K562 (cell line): Measurements from ENCODE around the gene ATP6V1G2. TPM values are rescaled to one million over a fixed set of nuclear protein-coding genes. Genes with fewer than 3 reads are reported as not detected.

Experiments
- SMC3 ChIP-seq: conservative IDR thresholded peaks from 2 replicates; pipeline ENCODE4 v1.6.1; 2011; ENCODE audit warnings: low read depth, low read length, improper control_type of control experiment; ENCODE audit not compliant: insufficient read depth
- ZNF184 ChIP-seq: sonication (generic); formaldehyde crosslinking; IDR thresholded peaks from 2 replicates; pipeline ENCODE4 v1.5.0; 2020; ENCODE audit warnings: missing genetic modification reagents
- polyA plus RNA-seq, 8 experiments: library from polyadenylated mRNA; depleted of rRNA in 4 of 8; stranded (reverse) in 5 of 8; unstranded in 3 of 8; fragments of >200 nt; fragmentation: Nextera tagmentation in 2 of 8; fragmentation: Illumina TruSeq in 1 of 8; extraction: Ambion mirVana in 2 of 8; extraction: Trizol in 1 of 8; gene quantifications; 2 replicates each; pipeline versions ENCODE4 v1.2.1 to v1.2.3, GENCODE V29; 2011 to 2014; ENCODE audit warnings: inconsistent platforms in 1 of 8, missing spikeins in 1 of 8
- total RNA-seq, 7 experiments: library from RNA; depleted of rRNA in 6 of 7; stranded (reverse); fragments of >200 nt in 6 of 7; fragmentation: Illumina TruSeq in 2 of 7; extraction: Trizol in 2 of 7; gene quantifications; 2 replicates each; pipeline versions ENCODE4 v1.2.1 to v1.2.3, GENCODE V29; 2011 to 2021; ENCODE audit warnings: low replicate concordance in 1 of 7
- TF ChIP-seq, protein P1 (sequence below), 3 experiments: IDR thresholded peaks in 2 of 3; conservative IDR thresholded peaks in 1 of 3; 2 replicates each; pipeline ENCODE4 v1.5.1; 2011 to 2012; ENCODE audit warnings: low read length in 3 of 3, mild to moderate bottlenecking in 3 of 3, control low read depth in 2 of 3, improper control_type of control experiment in 1 of 3, inconsistent platforms in 1 of 3, low read depth in 1 of 3, mixed read lengths in 1 of 3, moderate library complexity in 1 of 3; ENCODE audit not compliant: insufficient read depth in 2 of 3
- TF ChIP-seq, protein P2 (sequence below), 2 experiments: fragments of 150-350 bp in 1 of 2; IDR thresholded peaks; 2 replicates each; pipeline ENCODE4 v1.6.1; 2012 to 2016; ENCODE audit warnings: low read depth in 2 of 2, low read length in 2 of 2, mild to moderate bottlenecking in 1 of 2, moderate library complexity in 1 of 2

Gene ATP6V1G2
- total and polyA plus RNA-seq, 9 of the 15 experiments (the other 6 are each of a cell fraction or from before 2014, with no cell fraction given): 0.14 to 1.5 (median 0.33) TPM

DNA sequence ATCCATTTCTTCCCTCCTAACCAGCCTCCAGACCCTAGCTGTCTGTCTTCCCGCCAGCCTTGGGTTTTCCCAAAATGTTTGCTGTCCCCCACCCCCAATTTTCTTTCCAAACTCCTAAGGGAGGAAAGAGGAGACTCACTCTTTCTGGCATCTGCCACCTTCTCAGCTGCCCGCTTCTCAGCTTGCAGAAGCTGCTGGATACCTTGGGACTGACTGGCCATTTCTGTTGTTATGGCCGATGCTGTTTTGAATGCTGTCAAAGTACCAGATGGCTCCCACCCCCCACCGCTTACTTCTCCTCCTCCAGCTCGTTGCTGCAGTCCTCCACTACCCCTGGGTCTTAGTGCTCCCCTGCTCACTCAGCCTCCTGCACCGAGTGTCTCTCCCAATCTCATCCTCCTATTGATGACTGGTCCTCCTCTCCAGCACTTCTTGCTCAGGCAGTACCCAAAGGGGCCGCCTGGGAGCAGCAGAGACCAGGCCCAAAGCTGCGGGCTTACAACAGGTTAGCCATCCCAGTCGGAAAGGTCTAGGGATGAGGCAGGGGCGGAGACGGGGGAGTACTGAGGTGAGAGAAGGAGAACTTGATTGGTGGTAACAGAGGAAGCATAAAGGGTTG, at the start of gene ATP6V1G2 (continued):
- TF ChIP-seq, protein P1, sequence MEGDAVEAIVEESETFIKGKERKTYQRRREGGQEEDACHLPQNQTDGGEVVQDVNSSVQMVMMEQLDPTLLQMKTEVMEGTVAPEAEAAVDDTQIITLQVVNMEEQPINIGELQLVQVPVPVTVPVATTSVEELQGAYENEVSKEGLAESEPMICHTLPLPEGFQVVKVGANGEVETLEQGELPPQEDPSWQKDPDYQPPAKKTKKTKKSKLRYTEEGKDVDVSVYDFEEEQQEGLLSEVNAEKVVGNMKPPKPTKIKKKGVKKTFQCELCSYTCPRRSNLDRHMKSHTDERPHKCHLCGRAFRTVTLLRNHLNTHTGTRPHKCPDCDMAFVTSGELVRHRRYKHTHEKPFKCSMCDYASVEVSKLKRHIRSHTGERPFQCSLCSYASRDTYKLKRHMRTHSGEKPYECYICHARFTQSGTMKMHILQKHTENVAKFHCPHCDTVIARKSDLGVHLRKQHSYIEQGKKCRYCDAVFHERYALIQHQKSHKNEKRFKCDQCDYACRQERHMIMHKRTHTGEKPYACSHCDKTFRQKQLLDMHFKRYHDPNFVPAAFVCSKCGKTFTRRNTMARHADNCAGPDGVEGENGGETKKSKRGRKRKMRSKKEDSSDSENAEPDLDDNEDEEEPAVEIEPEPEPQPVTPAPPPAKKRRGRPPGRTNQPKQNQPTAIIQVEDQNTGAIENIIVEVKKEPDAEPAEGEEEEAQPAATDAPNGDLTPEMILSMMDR (IDR thresholded peaks at IDR 0.05 in 2 of 3, conservative IDR thresholded peaks at IDR 0.05 in 1 of 3; ENCODE audit: insufficient read depth in 2 of 3, low read depth in 1 of 3, low read length in 3 of 3): peak; percentile 97 to 100 (median 99)
- TF ChIP-seq SMC3: peak; percentile 97
- TF ChIP-seq ZNF184 (CRISPR knock-in tag): no peak
- TF ChIP-seq, protein P2, sequence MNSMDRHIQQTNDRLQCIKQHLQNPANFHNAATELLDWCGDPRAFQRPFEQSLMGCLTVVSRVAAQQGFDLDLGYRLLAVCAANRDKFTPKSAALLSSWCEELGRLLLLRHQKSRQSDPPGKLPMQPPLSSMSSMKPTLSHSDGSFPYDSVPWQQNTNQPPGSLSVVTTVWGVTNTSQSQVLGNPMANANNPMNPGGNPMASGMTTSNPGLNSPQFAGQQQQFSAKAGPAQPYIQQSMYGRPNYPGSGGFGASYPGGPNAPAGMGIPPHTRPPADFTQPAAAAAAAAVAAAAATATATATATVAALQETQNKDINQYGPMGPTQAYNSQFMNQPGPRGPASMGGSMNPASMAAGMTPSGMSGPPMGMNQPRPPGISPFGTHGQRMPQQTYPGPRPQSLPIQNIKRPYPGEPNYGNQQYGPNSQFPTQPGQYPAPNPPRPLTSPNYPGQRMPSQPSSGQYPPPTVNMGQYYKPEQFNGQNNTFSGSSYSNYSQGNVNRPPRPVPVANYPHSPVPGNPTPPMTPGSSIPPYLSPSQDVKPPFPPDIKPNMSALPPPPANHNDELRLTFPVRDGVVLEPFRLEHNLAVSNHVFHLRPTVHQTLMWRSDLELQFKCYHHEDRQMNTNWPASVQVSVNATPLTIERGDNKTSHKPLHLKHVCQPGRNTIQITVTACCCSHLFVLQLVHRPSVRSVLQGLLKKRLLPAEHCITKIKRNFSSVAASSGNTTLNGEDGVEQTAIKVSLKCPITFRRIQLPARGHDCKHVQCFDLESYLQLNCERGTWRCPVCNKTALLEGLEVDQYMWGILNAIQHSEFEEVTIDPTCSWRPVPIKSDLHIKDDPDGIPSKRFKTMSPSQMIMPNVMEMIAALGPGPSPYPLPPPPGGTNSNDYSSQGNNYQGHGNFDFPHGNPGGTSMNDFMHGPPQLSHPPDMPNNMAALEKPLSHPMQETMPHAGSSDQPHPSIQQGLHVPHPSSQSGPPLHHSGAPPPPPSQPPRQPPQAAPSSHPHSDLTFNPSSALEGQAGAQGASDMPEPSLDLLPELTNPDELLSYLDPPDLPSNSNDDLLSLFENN (IDR thresholded peaks at IDR 0.05; ENCODE audit: low read depth in 2 of 2, low read length in 2 of 2): no peak
- TF ChIP-seq, all 486 proteins: peak for 68
